ENCODE results near the gene ZNF277. TPM values are rescaled to one million over a fixed set of nuclear protein-coding genes. Genes with fewer than 3 reads are reported as not detected.
"Not testable (repeated sequence)": the region's sequence is repeated elsewhere in the genome, so short reads cannot be mapped to it uniquely, and the experiment has no call there.

ZNF277 gene
- total RNA-seq, 4 donors from 2014 or later = 19.5 to 27.1 (median 25.7) TPM

DNA sequence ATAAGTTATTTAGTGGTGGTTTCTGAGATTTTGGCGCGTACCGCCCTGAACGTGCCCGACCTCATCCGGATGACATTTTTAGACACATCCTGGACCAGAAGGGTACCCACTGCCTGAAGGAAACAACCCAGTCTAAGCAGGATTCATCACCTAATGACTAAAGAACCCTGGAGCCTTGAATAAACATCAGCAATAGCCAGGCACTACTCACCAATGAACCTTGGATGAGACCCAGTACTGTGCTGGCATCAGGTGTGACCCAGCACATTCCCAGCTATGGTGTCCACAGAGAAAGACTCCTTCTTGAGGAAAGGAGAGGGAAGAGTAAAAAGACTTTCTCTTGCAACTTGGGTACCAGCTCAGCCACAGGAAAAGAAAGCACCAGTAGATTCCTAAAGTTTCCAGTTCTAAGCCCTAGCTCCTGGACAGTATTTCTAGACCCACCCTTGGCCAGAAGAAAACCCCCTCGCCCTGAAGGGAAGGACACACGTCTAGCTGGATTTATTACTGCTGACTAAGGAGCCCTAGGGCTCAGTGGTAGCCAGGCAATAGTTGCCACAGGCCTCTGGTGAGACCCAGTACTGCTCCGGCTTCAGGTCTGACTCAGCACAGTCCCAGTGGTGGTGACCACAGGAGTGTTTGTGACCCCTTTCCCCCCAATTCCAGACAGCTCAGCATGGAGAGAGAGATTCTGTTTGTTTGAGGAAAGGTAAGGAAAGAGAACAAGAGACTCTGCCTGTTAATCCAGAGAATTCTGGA is 32.5 kb downstream of the ZNF277 start:
- H3K27me3 ChIP-seq = no peaks in the 10 kb centered on the region
- no peak for DNase-seq (ENCODE audit: extremely low spot score)
- no peaks in the 10 kb centered on the region for H3K36me3 ChIP-seq
- H3K4me1 ChIP-seq = no peaks in the 10 kb centered on the region
- H3K9me3 ChIP-seq = no peaks in the 10 kb centered on the region
- intact Hi-C loops (cut with DNase I) = no loop called here
- H3K27ac ChIP-seq (replicated peaks in 1 of 4) = no peak overlapping the region
- TF ChIP-seq POLR2A (IDR thresholded peaks at IDR 0.05; ENCODE audit: low read depth) = no peak
- no peak for TF ChIP-seq EP300 (IDR thresholded peaks at IDR 0.05)
- TF ChIP-seq POLR2AphosphoS5 (IDR thresholded peaks at IDR 0.05) = no peak
- TF ChIP-seq, protein P1, sequence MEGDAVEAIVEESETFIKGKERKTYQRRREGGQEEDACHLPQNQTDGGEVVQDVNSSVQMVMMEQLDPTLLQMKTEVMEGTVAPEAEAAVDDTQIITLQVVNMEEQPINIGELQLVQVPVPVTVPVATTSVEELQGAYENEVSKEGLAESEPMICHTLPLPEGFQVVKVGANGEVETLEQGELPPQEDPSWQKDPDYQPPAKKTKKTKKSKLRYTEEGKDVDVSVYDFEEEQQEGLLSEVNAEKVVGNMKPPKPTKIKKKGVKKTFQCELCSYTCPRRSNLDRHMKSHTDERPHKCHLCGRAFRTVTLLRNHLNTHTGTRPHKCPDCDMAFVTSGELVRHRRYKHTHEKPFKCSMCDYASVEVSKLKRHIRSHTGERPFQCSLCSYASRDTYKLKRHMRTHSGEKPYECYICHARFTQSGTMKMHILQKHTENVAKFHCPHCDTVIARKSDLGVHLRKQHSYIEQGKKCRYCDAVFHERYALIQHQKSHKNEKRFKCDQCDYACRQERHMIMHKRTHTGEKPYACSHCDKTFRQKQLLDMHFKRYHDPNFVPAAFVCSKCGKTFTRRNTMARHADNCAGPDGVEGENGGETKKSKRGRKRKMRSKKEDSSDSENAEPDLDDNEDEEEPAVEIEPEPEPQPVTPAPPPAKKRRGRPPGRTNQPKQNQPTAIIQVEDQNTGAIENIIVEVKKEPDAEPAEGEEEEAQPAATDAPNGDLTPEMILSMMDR (IDR thresholded peaks at IDR 0.05) = no peak
- 95% methylated on average over 9 of the region's 9 CpGs for WGBS
- no peak overlapping the region for H3K4me3 ChIP-seq

DNA sequence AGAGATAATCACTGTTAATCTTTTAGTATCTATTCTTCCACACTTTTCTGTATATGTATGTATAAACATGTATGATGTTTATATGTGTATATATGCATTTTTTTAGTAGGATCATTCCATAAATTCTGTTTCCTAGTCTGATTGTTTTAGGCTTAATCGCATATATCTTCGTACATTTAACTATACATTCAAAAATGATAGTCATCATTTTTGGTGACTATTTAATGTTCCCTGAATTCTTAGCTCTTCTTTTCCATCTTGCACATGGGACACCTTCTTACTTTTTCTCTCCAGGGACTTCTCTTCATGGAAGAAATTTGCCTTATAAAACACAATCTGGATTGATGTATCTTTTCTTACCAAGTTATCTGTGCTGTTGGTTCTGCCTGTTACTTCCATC is 42.1 kb downstream of the ZNF277 start:
- no peaks in the 10 kb centered on the region for H3K27me3 ChIP-seq
- DNase-seq (ENCODE audit: extremely low spot score) = no peak
- intact Hi-C loops (cut with DNase I) = no loop called here
- no peak overlapping the region for H3K4me3 ChIP-seq
- 96% methylated on average over 2 of the region's 2 CpGs for WGBS
- no peaks in the 10 kb centered on the region for H3K36me3 ChIP-seq
- H3K27ac ChIP-seq (replicated peaks in 1 of 4) = no peak overlapping the region
- no peaks in the 10 kb centered on the region for H3K4me1 ChIP-seq
- TF ChIP-seq POLR2A (IDR thresholded peaks at IDR 0.05; ENCODE audit: low read depth) (no peak), POLR2AphosphoS5 (IDR thresholded peaks at IDR 0.05) (no peak)
- TF ChIP-seq, protein P1 (IDR thresholded peaks at IDR 0.05) = no peak
- H3K9me3 ChIP-seq = no peaks in the 10 kb centered on the region

DNA sequence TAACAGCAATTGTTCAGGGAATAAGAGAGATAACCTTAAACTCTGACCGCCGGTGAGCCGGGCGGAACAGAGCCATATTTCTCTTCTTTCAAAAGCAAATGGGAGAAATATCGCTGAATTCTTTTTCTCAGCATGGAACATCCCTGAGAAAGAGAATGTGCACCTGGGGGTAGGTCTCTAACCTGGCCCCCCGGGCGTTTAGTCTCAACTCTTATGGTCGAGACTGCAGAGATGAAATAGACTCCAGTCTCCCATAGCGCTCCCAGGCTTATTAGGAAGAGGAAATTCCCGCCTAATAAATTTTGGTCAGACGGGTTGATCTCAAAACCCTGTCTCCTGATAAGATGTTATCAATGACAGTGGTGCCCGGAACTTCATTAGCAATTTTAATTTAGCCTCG is 43.5 kb downstream of the ZNF277 start:
- 83% methylated on average over 13 of the region's 13 CpGs for WGBS
- intact Hi-C loops (cut with DNase I); H3K4me1 ChIP-seq; H3K27ac ChIP-seq (replicated peaks in 1 of 4); H3K27me3 ChIP-seq; H3K9me3 ChIP-seq; H3K36me3 ChIP-seq; DNase-seq (ENCODE audit: extremely low spot score); H3K4me3 ChIP-seq: not testable (repeated sequence)

DNA sequence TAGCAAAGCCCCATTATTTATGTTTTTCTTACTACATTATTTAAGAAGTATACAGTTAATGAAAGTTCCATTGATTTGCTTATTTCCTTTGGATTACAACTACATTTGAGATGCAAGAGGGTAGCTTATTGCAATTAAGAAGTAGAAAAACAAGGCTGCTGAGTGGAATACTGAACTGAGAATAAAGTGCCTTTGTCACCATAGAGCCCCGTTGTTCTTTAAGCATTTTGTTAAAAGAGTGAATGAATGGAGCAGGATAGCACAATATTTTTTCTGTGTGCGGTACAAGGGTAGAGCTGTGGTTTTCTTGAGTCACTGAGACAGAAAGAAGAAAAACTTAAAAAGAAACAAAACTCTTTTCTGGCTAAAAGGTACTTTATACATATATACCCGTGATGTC is 45.6 kb downstream of the ZNF277 start:
- intact Hi-C loops (cut with DNase I) = no loop called here
- WGBS = 93% methylated on average over 3 of the region's 3 CpGs
- TF ChIP-seq, protein P1 (IDR thresholded peaks at IDR 0.05) = no peak
- TF ChIP-seq POLR2AphosphoS5 (IDR thresholded peaks at IDR 0.05) (no peak), EP300 (IDR thresholded peaks at IDR 0.05) (no peak), POLR2A (IDR thresholded peaks at IDR 0.05; ENCODE audit: low read depth) (no peak)

DNA sequence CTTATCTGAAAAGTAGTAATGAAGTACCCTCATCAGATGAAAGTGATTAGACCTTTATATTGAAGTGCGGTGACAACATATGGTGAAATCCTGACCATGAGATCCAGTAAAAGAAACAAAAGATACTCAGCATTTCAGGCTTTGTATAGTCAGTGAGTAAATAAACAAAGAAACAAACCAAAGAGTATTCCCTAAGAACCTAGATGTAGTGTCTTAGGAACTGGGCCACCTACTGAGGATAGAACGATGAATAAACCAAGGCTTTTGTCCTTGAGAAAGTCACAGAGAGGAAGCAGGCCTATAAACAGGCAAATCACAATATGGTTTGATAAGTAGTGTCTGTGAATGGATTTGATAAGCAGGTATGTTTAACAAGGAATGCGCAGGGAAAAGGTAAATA is 46.2 kb downstream of the ZNF277 start:
- Histone ChIP-seq H3K4me3 (no peak overlapping the region), H3K27me3 (no peaks in the 10 kb centered on the region), H3K9me3 (no peaks in the 10 kb centered on the region), H3K27ac (replicated peaks in 1 of 4) (no peak overlapping the region), H3K36me3 (no peaks in the 10 kb centered on the region), H3K4me1 (peaks cover 0 to 5% (median 2%) of the 10 kb centered on the region in 4 donors)
- no peak for DNase-seq (ENCODE audit: extremely low spot score)
- TF ChIP-seq, protein P1 (IDR thresholded peaks at IDR 0.05) = no peak
- TF ChIP-seq POLR2A (IDR thresholded peaks at IDR 0.05; ENCODE audit: low read depth) (no peak), POLR2AphosphoS5 (IDR thresholded peaks at IDR 0.05) (no peak), EP300 (IDR thresholded peaks at IDR 0.05) (no peak)
- intact Hi-C loops (cut with DNase I) = no loop called here
- WGBS = 79% methylated on average over 3 of the region's 3 CpGs

More for the DNA sequence above, 45.6 kb downstream of the ZNF277 start:
- Histone ChIP-seq H3K4me1 (peaks cover 0 to 5% (median 2%) of the 10 kb centered on the region in 4 donors), H3K4me3 (no peak overlapping the region), H3K27ac (replicated peaks in 1 of 4) (no peak overlapping the region), H3K9me3 (no peaks in the 10 kb centered on the region), H3K27me3 (no peaks in the 10 kb centered on the region), H3K36me3 (no peaks in the 10 kb centered on the region)
- no peak for DNase-seq (ENCODE audit: extremely low spot score)

Data from esophagus muscularis mucosa (tissue), 4 donors.